Activated CD4-positive, alpha-beta T cell treated with anti-CD3 and anti-CD28 coated beads, Interleukin-2, amount 10 ng/mL, durations not matched to agents 24 days and 14 days (primary cell): ENCODE measurements around the gene BCL7A. TPM values are rescaled to one million over a fixed set of nuclear protein-coding genes. Genes with fewer than 3 reads are reported as not detected.
"Not testable (repeated sequence)": the region's sequence is repeated elsewhere in the genome, so short reads cannot be mapped to it uniquely, and the experiment has no call there.

Source experiments
- DNase-seq: peaks from one replicate; pipeline ENCODE4 v3.0.0; 2022
- H3K27ac Mint-ChIP-seq: one replicate; pipeline ENCODE4 v1.8.0; 2022; ENCODE audit warnings: mild to moderate bottlenecking, mixed read lengths
- H3K27me3 Mint-ChIP-seq: one replicate; pipeline ENCODE4 v1.8.0; 2022; ENCODE audit warnings: mixed read lengths
- H3K36me3 Mint-ChIP-seq: one replicate; pipeline ENCODE4 v1.8.0; 2022; ENCODE audit warnings: low read depth, mild to moderate bottlenecking, mixed read lengths
- H3K4me1 Mint-ChIP-seq: one replicate; pipeline ENCODE4 v1.8.0; 2021; ENCODE audit warnings: mixed read lengths
- H3K4me3 Mint-ChIP-seq: one replicate; pipeline ENCODE4 v1.8.0; 2022; ENCODE audit warnings: mild to moderate bottlenecking, moderate library complexity, mixed read lengths
- H3K9me3 Mint-ChIP-seq: one replicate; pipeline ENCODE4 v1.8.0; 2021; ENCODE audit warnings: mixed read lengths
- intact Hi-C: fragments of 100-400 bp; cut with micrococcal nuclease; formaldehyde crosslinking; loops from one replicate; pipeline ENCODE4 v1.15.1; 2023
- total RNA-seq: library from RNA; stranded (reverse); gene quantifications from 2 replicates; pipeline ENCODE4 v1.2.3, GENCODE V29; 2022

The BCL7A gene
- total RNA-seq, 1 donor from 2014 or later, result 9.3 TPM

- DNase-seq, result no peak
- Mint-ChIP-seq H3K9me3 (no peaks in the 10 kb centered on the region), H3K27ac (peak overlapping the region; percentile 24), H3K4me1 (peaks cover 50% of the 10 kb centered on the region), H3K27me3 (no peaks in the 10 kb centered on the region), H3K4me3 (peak overlapping the region; percentile 56), H3K36me3 (peaks cover 6% of the 10 kb centered on the region)
- intact Hi-C loops, result no loop called here
These were observed 78.9 kb downstream of the BCL7A start for GRCh38 chr12:122100568-122100967.

DNA sequence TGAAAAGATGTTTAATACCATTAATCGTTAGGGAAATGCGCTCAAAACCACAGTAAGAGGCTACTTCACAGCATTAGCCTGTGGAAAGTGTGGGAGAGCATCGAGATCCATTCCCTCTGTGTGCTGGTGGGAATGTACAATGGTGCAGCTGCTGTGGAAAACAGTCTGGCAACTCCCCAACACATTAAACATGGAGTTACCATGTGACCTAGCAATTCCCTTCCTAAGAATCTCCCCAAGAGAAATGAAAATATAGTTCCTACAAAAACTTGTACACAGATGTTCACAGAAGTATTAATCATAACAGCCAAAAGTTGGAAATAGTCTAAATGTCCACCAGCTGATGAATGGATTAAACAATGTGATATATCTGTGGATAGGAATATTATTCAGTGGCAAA is 80.6 kb downstream of the BCL7A start:
- Mint-ChIP-seq H3K36me3 (peaks cover 12% of the 10 kb centered on the region), H3K9me3 (no peaks in the 10 kb centered on the region), H3K4me1 (peaks cover 61% of the 10 kb centered on the region), H3K27ac (no peak overlapping the region), H3K4me3 (no peak overlapping the region), H3K27me3 (no peaks in the 10 kb centered on the region)
- intact Hi-C loops, result no loop called here
- DNase-seq, result no peak

- Mint-ChIP-seq H3K4me1 (peaks cover 53% of the 10 kb centered on the region), H3K4me3 (peak overlapping the region; percentile 61), H3K9me3 (no peaks in the 10 kb centered on the region), H3K27me3 (no peaks in the 10 kb centered on the region), H3K27ac (peak overlapping the region; percentile 68), H3K36me3 (peaks cover 15% of the 10 kb centered on the region)
- no peak for DNase-seq
- intact Hi-C loops, result no loop called here
These were observed 83.2 kb downstream of the BCL7A start for GRCh38 chr12:122104844-122105243.

DNA sequence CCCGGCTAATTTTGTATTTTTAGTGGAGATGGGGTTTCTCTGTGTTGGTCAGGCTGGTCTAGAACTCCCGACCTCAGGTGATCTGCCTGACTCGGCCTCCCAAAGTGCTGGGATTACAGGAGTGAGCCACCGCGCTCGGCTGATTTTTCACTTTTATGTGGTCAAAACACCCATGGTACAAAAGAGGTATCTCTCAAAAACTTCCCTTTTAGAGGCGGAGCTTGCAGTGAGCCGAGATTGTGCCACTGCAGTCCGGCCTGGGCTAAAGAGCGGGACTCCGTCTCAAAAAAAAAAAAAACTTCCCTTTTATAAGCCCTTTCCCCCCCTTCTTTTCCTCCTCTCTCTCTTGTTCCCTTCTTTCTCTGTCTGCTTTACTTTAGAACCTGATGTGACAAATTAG is 83.8 kb downstream of the BCL7A start:
- H3K9me3 Mint-ChIP-seq, DNase-seq, intact Hi-C loops, H3K27me3 Mint-ChIP-seq: not testable (repeated sequence)
- Mint-ChIP-seq H3K27ac (peak overlapping the region; percentile 62), H3K36me3 (peaks cover 15% of the 10 kb centered on the region), H3K4me3 (peak overlapping the region; percentile 5), H3K4me1 (peaks cover 49% of the 10 kb centered on the region)

- Mint-ChIP-seq H3K36me3 (peaks cover 15% of the 10 kb centered on the region), H3K4me1 (peaks cover 43% of the 10 kb centered on the region), H3K27ac (no peak overlapping the region), H3K9me3 (no peaks in the 10 kb centered on the region), H3K27me3 (no peaks in the 10 kb centered on the region), H3K4me3 (no peak overlapping the region)
- no peak for DNase-seq
- intact Hi-C loops, result no loop called here
These were observed 85.2 kb downstream of the BCL7A start for GRCh38 chr12:122106843-122107242.

DNA sequence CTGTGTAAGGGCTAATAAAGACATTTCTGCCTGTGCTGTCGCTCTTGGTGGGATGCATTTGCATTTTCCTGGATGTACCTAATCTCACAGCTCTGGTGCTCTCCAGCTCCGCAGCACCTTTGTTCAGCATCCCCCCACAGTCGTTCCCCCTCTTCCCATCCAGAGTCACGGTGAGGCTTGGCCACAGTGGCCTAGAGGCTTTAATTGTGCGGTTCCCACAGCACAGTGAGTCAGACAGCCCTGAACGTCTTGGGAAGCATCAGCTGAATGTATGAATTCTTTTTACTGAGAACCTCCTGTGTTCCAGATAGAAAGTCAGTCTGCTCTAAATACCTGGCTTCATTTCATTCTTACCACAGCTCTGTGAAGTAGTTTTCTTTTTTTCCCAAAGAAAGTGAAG is 85.6 kb downstream of the BCL7A start:
- Mint-ChIP-seq H3K36me3 (peaks cover 15% of the 10 kb centered on the region), H3K4me1 (peaks cover 46% of the 10 kb centered on the region), H3K27ac (no peak overlapping the region), H3K9me3 (no peaks in the 10 kb centered on the region), H3K4me3 (no peak overlapping the region), H3K27me3 (no peaks in the 10 kb centered on the region)
- intact Hi-C loops, result no loop called here
- no peak for DNase-seq

- peaks cover 27% of the 10 kb centered on the region for H3K4me1 Mint-ChIP-seq
- H3K27me3 Mint-ChIP-seq, result no peaks in the 10 kb centered on the region
- H3K9me3 Mint-ChIP-seq, result no peaks in the 10 kb centered on the region
- no peak overlapping the region for H3K27ac Mint-ChIP-seq
- intact Hi-C loops, result no loop called here
- no peak overlapping the region for H3K4me3 Mint-ChIP-seq
- no peak for DNase-seq
- H3K36me3 Mint-ChIP-seq, result peaks cover 6% of the 10 kb centered on the region
These were observed 89.5 kb downstream of the BCL7A start for GRCh38 chr12:122111089-122111641.

Other genes with a start within 250 kb of the BCL7A start
- gene RHOF, start 228.2 kb upstream of the BCL7A start, total RNA-seq, result 107 and 114 TPM in 2 replicates
- gene SETD1B, start 217.9 kb upstream of the BCL7A start, total RNA-seq, result 26.6 and 29.2 TPM in 2 replicates
- not detected in 2 replicates for gene HPD, start 163.0 kb upstream of the BCL7A start, total RNA-seq
- 63.8 and 69.9 TPM in 2 replicates for gene PSMD9, start 133.1 kb upstream of the BCL7A start, total RNA-seq
- 0.85 and 1.1 TPM in 2 replicates for gene CFAP251, start 103.3 kb upstream of the BCL7A start, total RNA-seq
- gene MLXIP, start 56.9 kb downstream of the BCL7A start, total RNA-seq, result 47.6 and 48.0 TPM in 2 replicates
- gene IL31, start 152.3 kb downstream of the BCL7A start, total RNA-seq, result 2.5 TPM in 2 replicates
- gene LRRC43, start 161.2 kb downstream of the BCL7A start, total RNA-seq, result 0.33 TPM in 1 of 2 replicates, not detected in the other
- 0.64 and 1.0 TPM in 2 replicates for gene B3GNT4, start 181.8 kb downstream of the BCL7A start, total RNA-seq
- 59.4 and 61.0 TPM in 2 replicates for gene DIABLO, start 204.2 kb downstream of the BCL7A start, total RNA-seq
- gene VPS33A, start 244.6 kb downstream of the BCL7A start, total RNA-seq, result 25.9 and 28.4 TPM in 2 replicates